ENCODE results near the gene TRABD2B.

GRCh38 chr1:47941609-47942239 lies 55.5 kb downstream of the TRABD2B start:
- no peak for TF ChIP-seq CTCF (tag by site-specific recombination; IDR thresholded peaks at IDR 0.05)
- no peak for TF ChIP-seq MYNN (tag by site-specific recombination; IDR thresholded peaks at IDR 0.05; ENCODE audit: borderline replicate concordance)
- TF ChIP-seq FEZF1 (tag by site-specific recombination; IDR thresholded peaks at IDR 0.05), result no peak
- TF ChIP-seq TSHZ1 (tag by site-specific recombination; IDR thresholded peaks at IDR 0.05; ENCODE audit: borderline replicate concordance), result no peak
- no peak for TF ChIP-seq TCF7L2 (IDR thresholded peaks at IDR 0.05; ENCODE audit: borderline replicate concordance, low read depth, low read length)
- TF ChIP-seq ZNF138 (tag by site-specific recombination; IDR thresholded peaks at IDR 0.05; ENCODE audit: borderline replicate concordance), result no peak
- TF ChIP-seq ZBTB17 (tag by site-specific recombination; IDR thresholded peaks at IDR 0.05), result no peak
- TF ChIP-seq ZNF350 (tag by site-specific recombination; IDR thresholded peaks at IDR 0.05), result no peak
